H1 (cell line): ENCODE data around the gene PRDM10. TPM values are rescaled to one million over a fixed set of nuclear protein-coding genes. Genes with fewer than 3 reads are reported as not detected.

ENCODE experiments used
- CTCF ChIA-PET: fragments of 300-600 bp; sonication (Branson Sonifier 250); formaldehyde crosslinking; loops from one replicate; lab custom pipeline; 2021; ENCODE audit not compliant: partially characterized antibody; lab: Charles Lee
- POLR2A ChIA-PET: fragments of 300-600 bp; sonication (Branson Sonifier 250); formaldehyde crosslinking; loops from one replicate; lab custom pipeline; 2021; ENCODE audit warnings: inconsistent platforms; ENCODE audit not compliant: partially characterized antibody; lab: Charles Lee
- DNase-seq, 2 experiments: peaks; one replicate each; pipeline versions ENCODE4 v3.0.0 to v3.0.0-alpha.2; 2010 to 2022; ENCODE audit warnings: low spot score in 2 of 2, low read depth in 1 of 2, mixed read lengths in 1 of 2
- FAIRE-seq: peaks from 2 replicates; lab custom pipeline; 2011; peaks lifted over from hg19 to GRCh38; lab: Jason Lieb, UNC
- H2AFZ ChIP-seq: 2 replicates; pipeline ENCODE4 v1.8.1; 2012; ENCODE audit warnings: low read length, inconsistent platforms
- H2AK5ac ChIP-seq: 2 replicates; pipeline ENCODE4 v1.6.1; 2013; ENCODE audit warnings: low read depth, low read length
- H2BK120ac ChIP-seq: replicated peaks from 2 replicates; pipeline ENCODE3; 2013; ENCODE audit warnings: low read depth, low read length, inconsistent platforms
- H2BK12ac ChIP-seq: 2 replicates; pipeline ENCODE4 v1.6.1; 2013; ENCODE audit warnings: low read depth, low read length
- H2BK15ac ChIP-seq: 2 replicates; pipeline ENCODE4 v1.6.1; 2013; ENCODE audit warnings: low read length
- H2BK20ac ChIP-seq: 2 replicates; pipeline ENCODE4 v1.6.1; 2013; ENCODE audit warnings: low read length
- H2BK5ac ChIP-seq: 2 replicates; pipeline ENCODE4 v1.6.1; 2013; ENCODE audit warnings: low read depth, low read length
- H3K14ac ChIP-seq: 2 replicates; pipeline ENCODE4 v1.6.1; 2013; ENCODE audit warnings: inconsistent platforms; ENCODE audit not compliant: insufficient read length
- H3K18ac ChIP-seq: 2 replicates; pipeline ENCODE4 v1.6.1; 2013; ENCODE audit warnings: low read length; ENCODE audit errors: extremely low read depth
- H3K23ac ChIP-seq: 2 replicates; pipeline ENCODE4 v1.6.1; 2013; ENCODE audit warnings: inconsistent platforms; ENCODE audit not compliant: insufficient read length
- H3K23me2 ChIP-seq: 2 replicates; pipeline ENCODE4 v1.6.1; 2013; ENCODE audit warnings: low read depth, low read length
- H3K27ac ChIP-seq: 2 replicates; pipeline ENCODE4 v1.6.1; 2011; ENCODE audit warnings: low read depth, low read length, inconsistent platforms
- H3K27me3 ChIP-seq, 4 experiments: replicated peaks in 1 of 4; 1 replicate in 1 of 4; 2 replicates in 3 of 4; pipeline versions ENCODE4 v1.6.1 to v1.8.1; 2011 to 2013; ENCODE audit warnings: low read length in 3 of 4, mild to moderate bottlenecking in 3 of 4, inconsistent platforms in 2 of 4, mixed read lengths in 2 of 4, moderate library complexity in 1 of 4; ENCODE audit not compliant: control insufficient read depth in 3 of 4, insufficient read depth in 3 of 4; ENCODE audit errors: extremely low read depth in 1 of 4
- H3K36me3 ChIP-seq, 4 experiments: 2 replicates each; pipeline versions ENCODE4 v1.6.1 to v1.8.1; 2011 to 2013; ENCODE audit warnings: mild to moderate bottlenecking in 4 of 4, low read length in 3 of 4, moderate library complexity in 2 of 4, control low read depth in 1 of 4, inconsistent platforms in 1 of 4; ENCODE audit not compliant: insufficient read depth in 4 of 4, control insufficient read depth in 2 of 4
- H3K4ac ChIP-seq: replicated peaks from 2 replicates; pipeline ENCODE3; 2013; ENCODE audit warnings: low read length, low read depth, mixed read lengths, inconsistent platforms; ENCODE audit not compliant: insufficient read length
- H3K4me1 ChIP-seq, 4 experiments: replicated peaks in 1 of 4; 1 replicate in 1 of 4; 2 replicates in 3 of 4; pipeline versions ENCODE4 v1.6.1 to v1.8.1; 2011 to 2013; ENCODE audit warnings: low read length in 3 of 4, inconsistent platforms in 2 of 4, mixed read lengths in 1 of 4; ENCODE audit not compliant: insufficient read depth in 4 of 4, control insufficient read depth in 3 of 4
- H3K4me2 ChIP-seq, 2 experiments: 2 replicates each; pipeline versions ENCODE4 v1.6.1 to v1.8.1; 2011 to 2013; ENCODE audit warnings: low read depth in 2 of 2, low read length in 2 of 2, control low read depth in 1 of 2, inconsistent platforms in 1 of 2, mild to moderate bottlenecking in 1 of 2; ENCODE audit not compliant: insufficient read depth in 1 of 2
- H3K4me3 ChIP-seq, 4 experiments: fragments of 200-600, 300-600 bp in 1 of 4; sonication (generic), shearing (Covaris generic), sonication (Bioruptor Twin) in 1 of 4; 2 replicates each; pipeline versions ENCODE4 v1.5.1 to v1.8.1; 2011 to 2016; ENCODE audit warnings: low read length in 4 of 4, low read depth in 3 of 4, control low read depth in 2 of 4, inconsistent platforms in 2 of 4, mild to moderate bottlenecking in 2 of 4, mixed read lengths in 1 of 4, moderate library complexity in 1 of 4; ENCODE audit not compliant: insufficient read depth in 2 of 4; ENCODE audit errors: extremely low read depth in 1 of 4
- H3K56ac ChIP-seq: replicated peaks from 2 replicates; pipeline ENCODE3; 2013; ENCODE audit warnings: low read depth, mild to moderate bottlenecking, mixed read lengths, low read length, inconsistent platforms; ENCODE audit not compliant: insufficient read length
- H3K79me1 ChIP-seq: 2 replicates; pipeline ENCODE4 v1.6.1; 2013; ENCODE audit warnings: low read depth, low read length, control low read depth
- H3K79me2 ChIP-seq, 2 experiments: 2 replicates each; pipeline versions ENCODE4 v1.6.1 to v1.8.1; 2012 to 2013; ENCODE audit warnings: low read length in 2 of 2, mild to moderate bottlenecking in 2 of 2, inconsistent platforms in 1 of 2; ENCODE audit not compliant: insufficient read depth in 2 of 2, control insufficient read depth in 1 of 2
- H3K9ac ChIP-seq, 4 experiments: replicated peaks in 1 of 4; 1 replicate in 1 of 4; 2 replicates in 3 of 4; pipeline versions ENCODE4 v1.6.1 to v1.8.1; 2011 to 2013; ENCODE audit warnings: low read depth in 3 of 4, low read length in 3 of 4, control low read depth in 2 of 4, mild to moderate bottlenecking in 2 of 4, moderate library complexity in 2 of 4, inconsistent platforms in 1 of 4; ENCODE audit errors: extremely low read depth in 1 of 4
- H3K9me3 ChIP-seq, 2 experiments: 2 replicates each; pipeline versions ENCODE4 v1.6.1 to v1.8.1; 2012 to 2013; ENCODE audit warnings: mild to moderate bottlenecking in 2 of 2, moderate library complexity in 2 of 2, control low read depth in 1 of 2, inconsistent platforms in 1 of 2, low read depth in 1 of 2, low read length in 1 of 2, mixed read lengths in 1 of 2; ENCODE audit not compliant: insufficient read depth in 2 of 2
- H4K20me1 ChIP-seq, 2 experiments: replicated peaks in 1 of 2; 2 replicates each; pipeline versions ENCODE3 to v1.8.1; 2011 to 2013; ENCODE audit warnings: inconsistent platforms in 2 of 2, low read length in 2 of 2, mild to moderate bottlenecking in 1 of 2; ENCODE audit not compliant: insufficient read depth in 2 of 2, control insufficient read depth in 1 of 2
- H4K5ac ChIP-seq: 2 replicates; pipeline ENCODE4 v1.6.1; 2013; ENCODE audit warnings: low read length, low read depth, mixed read lengths, inconsistent platforms; ENCODE audit not compliant: insufficient read length
- H4K8ac ChIP-seq: 2 replicates; pipeline ENCODE4 v1.8.0; 2013; ENCODE audit warnings: mild to moderate bottlenecking, moderate library complexity, low read length, inconsistent platforms; ENCODE audit not compliant: insufficient read depth; ENCODE audit errors: extremely low read depth
- H4K91ac ChIP-seq: replicated peaks from 2 replicates; pipeline ENCODE3; 2013; ENCODE audit warnings: low read length, mixed read lengths, inconsistent platforms; ENCODE audit not compliant: insufficient read length
- ASH2L ChIP-seq: fragments of 200-600, 300-600 bp; sonication (generic); IDR thresholded peaks from one replicate; pipeline ENCODE4 v1.7.1; 2017; ENCODE audit warnings: low read length
- BCL11A ChIP-seq, 2 experiments: IDR thresholded peaks; one replicate each; pipeline ENCODE4 v1.6.1; 2011; ENCODE audit warnings: low read depth in 2 of 2, low read length in 2 of 2, mild to moderate bottlenecking in 2 of 2
- CTBP2 ChIP-seq: IDR thresholded peaks from 2 replicates; pipeline ENCODE4 v1.7.0; 2011; ENCODE audit warnings: borderline replicate concordance, mild to moderate bottlenecking, moderate library complexity, mixed read lengths, low read length; ENCODE audit not compliant: insufficient read depth, insufficient read length
- EP300 ChIP-seq, 2 experiments: IDR thresholded peaks; 1 replicate in 1 of 2; 2 replicates in 1 of 2; pipeline ENCODE4 v1.6.1; 2011 to 2012; ENCODE audit warnings: low read depth in 2 of 2, low read length in 2 of 2, mild to moderate bottlenecking in 2 of 2, borderline replicate concordance in 1 of 2, inconsistent platforms in 1 of 2, moderate library complexity in 1 of 2
- KDM5A ChIP-seq: fragments of 200-600 bp; IDR thresholded peaks from 2 replicates; pipeline ENCODE4 v1.7.1; 2012; ENCODE audit warnings: mild to moderate bottlenecking, low read length, inconsistent platforms, mixed read lengths
- NANOG ChIP-seq: IDR thresholded peaks from 2 replicates; pipeline ENCODE4 v1.6.1; 2011; ENCODE audit warnings: low read length, low read depth, mild to moderate bottlenecking, inconsistent platforms; ENCODE audit not compliant: insufficient read depth, poor library complexity, severe bottlenecking
- PHF8 ChIP-seq: fragments of 200-600 bp; sonication (generic); conservative IDR thresholded peaks from 2 replicates; pipeline ENCODE4 v1.7.1; 2012; ENCODE audit warnings: low read depth, mild to moderate bottlenecking, inconsistent platforms, low read length, moderate library complexity
- TBP ChIP-seq: IDR thresholded peaks from 2 replicates; pipeline ENCODE4 v1.6.1; 2011; ENCODE audit warnings: low read depth, low read length, improper control_type of control experiment
- WGBS, 2 experiments: shearing (Covaris generic) in 1 of 2; methylation state at CpG; one replicate each; pipeline versions ENCODE4 v1.1.6 to v1.1.7; 2013 to 2015; ENCODE audit warnings: low lambda C conversion rate in 2 of 2, mixed read lengths in 2 of 2, inconsistent platforms in 1 of 2, low coverage in 1 of 2, missing lambda C conversion rate in 1 of 2; ENCODE audit not compliant: insufficient replicate concordance in 2 of 2, insufficient coverage in 1 of 2, insufficient read length in 1 of 2; ENCODE audit errors: extremely low coverage in 1 of 2, missing lambda C conversion rate in 1 of 2; 5-methylcytosine and 5-hydroxymethylcytosine counted together
- polyA plus RNA-seq, 7 experiments: library from polyadenylated mRNA; depleted of rRNA in 3 of 7; stranded (reverse) in 5 of 7; unstranded in 2 of 7; fragments of >200 nt in 5 of 7; fragments of 200-250 nt in 2 of 7; gene quantifications; 1 replicate in 5 of 7; 2 replicates in 1 of 7; 4 replicates in 1 of 7; pipeline versions ENCODE4 v1.2.1 to v1.2.3, GENCODE V29; 2011 to 2013; ENCODE audit warnings: missing spikeins in 2 of 7, mixed read lengths in 2 of 7
- total RNA-seq: library from RNA; stranded (reverse); fragmentation: NEBNext Ultra II Directional; extraction: Animal tissue kit (Norgen Biotek cat#: 25700); gene quantifications from 2 replicates; pipeline ENCODE4 v1.2.1, GENCODE V29; 2021
- TF ChIP-seq, protein P1 (sequence below): IDR thresholded peaks from 2 replicates; pipeline ENCODE4 v1.6.1; 2012; ENCODE audit warnings: inconsistent platforms

PRDM10 gene
- total and polyA plus RNA-seq, 2 of the 8 experiments (the other 6 are each of a cell fraction or from before 2014, with no cell fraction given), result 15.5 to 19.2 TPM

DNA sequence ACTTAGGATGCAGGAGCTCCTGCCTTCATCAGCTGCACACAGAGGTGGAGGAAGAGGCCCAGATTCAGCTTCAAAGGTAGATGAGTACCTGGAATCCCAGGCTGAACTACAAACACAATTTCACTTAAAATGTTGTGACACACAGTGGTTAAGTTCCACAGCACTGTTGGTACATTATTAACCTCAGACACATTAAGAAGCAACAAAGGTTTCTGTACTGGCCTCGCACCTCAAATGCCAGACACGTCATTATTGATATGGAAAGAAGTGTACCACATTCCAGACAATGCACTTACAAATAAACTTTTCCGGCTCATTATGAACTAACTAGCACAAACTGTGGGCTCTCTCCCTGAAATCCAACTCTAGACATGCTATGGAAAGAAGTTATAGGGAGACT is 34.6 kb downstream of the PRDM10 start:
- Histone ChIP-seq H3K4me3 (no peak overlapping the region), H3K27me3 (no peaks in the 10 kb centered on the region; a peak in 1 of 7 replicates), H3K36me3 (no peaks in the 10 kb centered on the region), H3K79me2 (peaks cover 0 to 9% of the 10 kb centered on the region in 2 experiments; a peak in 2 of 4 replicates), H2BK120ac (no peak overlapping the region), H3K4ac (no peak overlapping the region), H2BK20ac (no peak overlapping the region), H3K27ac (no peak overlapping the region), H4K5ac (no peak overlapping the region), H3K56ac (no peak overlapping the region), H2BK12ac (no peak overlapping the region), H2AFZ (no peak overlapping the region), H4K20me1 (peaks cover 3 to 4% of the 10 kb centered on the region in 2 experiments), H3K18ac (no peak overlapping the region), H3K23ac (no peak overlapping the region), H4K91ac (no peak overlapping the region), H2BK5ac (no peak overlapping the region), H3K9me3 (no peaks in the 10 kb centered on the region), H3K4me1 (no peaks in the 10 kb centered on the region; a peak in 1 of 7 replicates), H3K23me2 (no peaks in the 10 kb centered on the region; the same call in 1 of the 2 replicates), H3K79me1 (no peaks in the 10 kb centered on the region), H3K14ac (no peak overlapping the region), H3K9ac (no peak overlapping the region), H3K4me2 (no peak overlapping the region), H2BK15ac (no peak overlapping the region), H2AK5ac (no peak overlapping the region), H4K8ac (no peak overlapping the region)
- FAIRE-seq, result no peak
- CTCF ChIA-PET, result interaction anchor here (1.1 to 1.9 kb wide), 6 partner anchors 14 to 178 kb away, joined by 3 to 5 read pairs (median 4); no protein-coding TSS in a partner anchor
- no peak for DNase-seq
- POLR2A ChIA-PET, result no interaction called here
- WGBS, 2 experiments, result 94% methylated on average over 3 of the region's 3 CpGs; no CpG with 5 or more reads in 1 of the 2 experiments
- TF ChIP-seq EP300 (IDR thresholded peaks at IDR 0.05; ENCODE audit: borderline replicate concordance in 1 of 2, low read depth in 2 of 2, low read length in 2 of 2) (no peak), CTBP2 (no peak), NANOG (no peak), KDM5A (no peak), PHF8 (no peak), ASH2L (no peak), BCL11A (IDR thresholded peaks at IDR 0.05; ENCODE audit: low read depth in 2 of 2, low read length in 2 of 2) (no peak), TBP (no peak)
- TF ChIP-seq, protein P1, sequence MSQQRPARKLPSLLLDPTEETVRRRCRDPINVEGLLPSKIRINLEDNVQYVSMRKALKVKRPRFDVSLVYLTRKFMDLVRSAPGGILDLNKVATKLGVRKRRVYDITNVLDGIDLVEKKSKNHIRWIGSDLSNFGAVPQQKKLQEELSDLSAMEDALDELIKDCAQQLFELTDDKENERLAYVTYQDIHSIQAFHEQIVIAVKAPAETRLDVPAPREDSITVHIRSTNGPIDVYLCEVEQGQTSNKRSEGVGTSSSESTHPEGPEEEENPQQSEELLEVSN, result no peak
